SW480 (cell line): Measurements from ENCODE around the gene TSSC4.
"Not testable (repeated sequence)": the region's sequence is repeated elsewhere in the genome, so short reads cannot be mapped to it uniquely, and the experiment has no call there.

Source experiments
- DNase-seq: peaks from one replicate; pipeline ENCODE4 v3.0.0-alpha.2; 2016; ENCODE audit warnings: low spot score

TSSC4 gene

GRCh38 chr11:2400069-2400761 is at the start of gene TSSC4:
TSSC4 (plus strand) TSS chr11:2400750; CDS start chr11:2402634, 1,884 bp downstream.
- DNase-seq, result peak; percentile 99

GRCh38 chr11:2351701-2352100 is 48.8 kb upstream of the TSSC4 start:
- no peak for DNase-seq

GRCh38 chr11:2352420-2352819 is 48.1 kb upstream of the TSSC4 start:
- no peak for DNase-seq

- no peak for DNase-seq
Observed at GRCh38 chr11:2355000-2355644, 45.4 kb upstream of the TSSC4 start.

- DNase-seq, result no peak
Observed at GRCh38 chr11:2357246-2357645, 43.3 kb upstream of the TSSC4 start.

- not testable (repeated sequence) for DNase-seq
Observed at GRCh38 chr11:2357651-2358050, 42.9 kb upstream of the TSSC4 start.

- DNase-seq, result no peak
Observed at GRCh38 chr11:2358754-2359442, 41.7 kb upstream of the TSSC4 start.

- DNase-seq, result no peak
Observed at GRCh38 chr11:2359557-2359956, 41.0 kb upstream of the TSSC4 start.

- peak; percentile 23 for DNase-seq
Observed at GRCh38 chr11:2360081-2360642, 40.4 kb upstream of the TSSC4 start.

GRCh38 chr11:2361565-2361964 is 39.0 kb upstream of the TSSC4 start:
- DNase-seq, result no peak

GRCh38 chr11:2362414-2362813 is 38.1 kb upstream of the TSSC4 start:
- DNase-seq, result no peak

- DNase-seq, result no peak
Observed at GRCh38 chr11:2363130-2363529, 37.4 kb upstream of the TSSC4 start.

GRCh38 chr11:2363577-2364370 is 36.8 kb upstream of the TSSC4 start:
- no peak for DNase-seq

- not testable (repeated sequence) for DNase-seq
Observed at GRCh38 chr11:2364386-2364785, 36.2 kb upstream of the TSSC4 start.

- DNase-seq, result no peak
Observed at GRCh38 chr11:2365571-2366210, 34.9 kb upstream of the TSSC4 start.

GRCh38 chr11:2366276-2366675 is 34.3 kb upstream of the TSSC4 start:
- no peak for DNase-seq

GRCh38 chr11:2366733-2367132 is 33.8 kb upstream of the TSSC4 start:
- DNase-seq, result no peak

GRCh38 chr11:2367266-2368160 is 33.0 kb upstream of the TSSC4 start:
- no peak for DNase-seq

GRCh38 chr11:2368178-2368850 is 32.2 kb upstream of the TSSC4 start:
- no peak for DNase-seq

GRCh38 chr11:2368851-2369180 is 31.7 kb upstream of the TSSC4 start:
- DNase-seq, result no peak
